Measurements from ENCODE around the gene SALL4.
"Not testable (repeated sequence)": the region's sequence is repeated elsewhere in the genome, so short reads cannot be mapped to it uniquely, and the experiment has no call there.

The SALL4 gene

DNA sequence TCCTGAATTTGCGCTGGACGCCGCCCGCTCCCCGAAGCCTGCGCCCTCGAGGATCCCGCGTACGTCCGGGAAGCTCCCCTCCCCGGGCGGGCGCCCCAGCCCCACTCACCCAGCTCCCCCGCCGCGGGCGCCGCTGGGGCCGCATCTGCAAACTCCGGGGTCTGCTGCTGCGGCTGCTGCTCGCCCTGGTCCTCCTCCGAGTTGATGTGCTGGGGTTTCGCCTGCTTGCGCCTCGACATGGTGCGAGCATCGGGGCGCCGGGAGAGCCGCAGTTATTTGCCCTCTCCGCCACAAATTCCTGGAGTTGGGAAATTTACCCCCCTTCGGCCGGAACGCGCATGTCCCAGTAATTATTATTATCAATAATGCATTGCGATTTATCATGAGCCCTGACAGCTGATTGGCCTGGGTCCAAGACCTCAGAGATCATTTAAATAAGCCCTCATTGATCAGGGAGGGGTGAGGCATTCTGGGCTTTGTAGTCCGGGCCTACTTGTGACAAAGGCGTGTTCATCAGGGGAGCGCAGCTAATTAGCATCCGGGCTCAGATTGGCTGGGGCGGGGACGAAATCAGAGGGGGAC, at the start of gene SALL4:
SALL4 (minus strand) TSS at position 352 of the 582 bp plus-strand sequence; CDS start at position 239, 113 bp downstream.
- no peak for DNase-seq (ENCODE audit: low read depth in 2 of 2, low spot score in 1 of 2)

DNA sequence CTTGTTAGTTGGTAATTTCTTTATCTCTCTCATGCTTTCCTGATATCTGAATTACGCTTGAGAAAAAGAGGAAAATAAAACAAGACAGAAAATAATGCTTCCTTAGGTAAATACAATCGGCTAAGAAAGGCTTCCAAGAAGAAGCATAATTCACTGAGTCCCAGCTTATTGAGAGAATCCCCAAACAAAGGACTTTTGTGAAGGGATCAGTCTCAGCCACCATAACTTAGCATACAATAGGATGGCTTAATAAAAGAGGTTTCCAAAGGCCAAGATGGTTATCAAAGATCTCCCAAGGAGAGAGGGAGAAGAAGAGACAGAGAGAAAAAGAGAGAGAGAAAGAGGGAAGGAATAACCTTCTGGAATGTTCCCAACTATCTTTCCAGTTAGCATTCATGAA, 46.0 kb upstream of the SALL4 start:
- DNase-seq (ENCODE audit: low read depth in 2 of 2, low spot score in 1 of 2): no peak

DNA sequence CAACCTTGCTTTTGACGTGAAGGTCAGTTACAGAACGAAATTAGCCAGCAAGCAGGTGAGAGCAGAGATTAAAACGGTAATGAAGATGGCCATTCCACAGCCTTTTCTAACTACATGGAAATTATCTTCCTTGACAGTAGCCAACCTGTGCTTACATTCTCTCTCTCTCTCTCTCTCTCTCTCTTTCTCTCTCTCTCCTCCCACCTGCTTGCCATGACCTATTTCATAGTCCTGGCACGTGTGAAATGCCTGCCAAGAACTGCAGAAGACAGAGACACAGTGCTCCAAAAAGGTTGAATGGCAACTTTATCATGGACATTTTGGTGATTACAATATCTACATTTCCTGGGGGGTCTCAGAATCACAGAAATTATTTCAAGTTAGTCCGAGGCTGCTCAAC, 38.5 kb upstream of the SALL4 start:
- DNase-seq (ENCODE audit: low read depth in 2 of 2, low spot score in 1 of 2): no peak

DNA sequence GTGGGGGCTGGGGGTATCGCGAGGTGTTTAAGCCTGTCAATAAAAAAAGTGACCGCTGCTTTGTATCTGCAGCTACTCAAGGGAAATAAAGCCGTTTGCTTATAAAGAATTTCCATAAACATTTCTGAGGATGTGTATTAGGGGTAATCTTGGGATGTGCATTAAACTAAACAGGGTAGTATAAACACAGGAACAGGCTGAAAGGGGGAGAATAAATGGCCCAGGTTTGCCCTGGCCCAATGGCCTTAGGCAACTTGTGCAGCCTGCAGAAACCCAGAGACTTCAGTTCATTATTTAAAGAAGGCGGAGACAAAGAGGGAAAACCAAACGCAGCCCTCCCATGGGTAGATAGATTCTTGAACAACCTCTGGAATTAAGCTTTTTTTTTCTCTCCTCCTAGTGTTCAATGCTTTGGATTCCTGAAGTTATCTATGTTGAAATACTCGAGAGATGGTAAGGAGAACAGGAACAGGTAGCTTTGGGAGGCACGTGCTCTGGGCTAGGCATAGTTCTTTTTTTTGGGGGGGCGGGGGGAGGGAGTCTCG, 35.6 kb upstream of the SALL4 start:
- DNase-seq (ENCODE audit: low read depth in 2 of 2, low spot score in 1 of 2): no peak

DNA sequence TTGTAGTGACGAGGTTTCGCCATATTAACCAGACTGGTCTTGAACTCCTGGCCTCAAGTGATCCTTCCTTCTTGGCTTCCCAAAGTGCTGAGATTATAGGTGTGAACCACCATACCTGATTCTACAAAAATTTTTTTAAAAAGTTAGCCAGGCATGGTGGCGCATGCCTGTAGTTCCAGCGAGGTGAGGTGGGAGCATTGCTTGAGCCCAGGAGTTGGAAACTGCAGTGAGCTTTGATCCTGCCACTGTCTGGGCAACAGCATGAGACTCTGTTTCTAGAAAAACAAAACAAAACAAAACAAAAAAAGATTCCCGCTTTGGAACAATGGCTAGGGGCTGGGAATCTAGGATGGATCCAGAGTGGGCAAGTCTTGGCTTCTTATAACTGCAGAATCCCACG, 35.1 kb upstream of the SALL4 start:
- no peak for DNase-seq (ENCODE audit: low read depth in 2 of 2, low spot score in 1 of 2)

DNA sequence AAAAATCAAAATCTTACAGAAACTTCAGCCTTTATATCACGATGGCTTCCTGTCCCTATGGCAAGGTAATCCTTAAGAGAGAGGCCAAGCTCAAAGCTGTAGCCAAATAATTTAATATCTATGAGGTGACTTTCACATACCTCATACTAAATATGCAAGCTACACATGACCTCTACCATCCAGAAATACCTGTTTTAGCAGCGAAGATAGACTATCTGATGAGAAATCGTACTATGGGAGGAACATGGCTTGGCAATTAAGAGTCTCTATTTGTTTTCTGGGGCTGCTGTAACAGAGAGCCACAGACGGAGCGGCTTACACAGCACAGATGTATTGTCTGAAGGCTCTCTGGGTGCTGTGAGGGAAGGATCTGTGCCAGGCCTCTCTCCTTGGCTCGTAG, 31.0 kb upstream of the SALL4 start:
- DNase-seq (ENCODE audit: low read depth in 2 of 2, low spot score in 1 of 2): no peak

DNA sequence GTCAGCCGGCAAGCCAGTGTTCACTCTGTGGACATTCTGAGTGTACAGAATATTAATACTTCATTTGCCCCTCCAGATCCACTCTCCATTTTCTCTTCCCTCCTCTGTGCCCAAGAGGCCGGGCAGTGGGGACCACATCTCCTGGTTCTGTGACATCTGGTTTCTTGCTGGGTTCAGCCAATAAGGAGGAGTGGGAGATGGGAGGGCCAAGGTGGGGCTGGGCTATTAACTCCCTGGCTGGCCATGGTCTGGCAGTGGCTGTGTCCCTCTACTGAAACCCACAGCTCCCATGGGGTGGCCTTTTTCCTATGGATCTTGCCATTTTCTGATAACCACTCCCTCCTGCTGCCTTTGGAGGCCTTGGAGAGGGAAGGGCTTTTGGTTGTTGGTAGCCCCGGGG, 30.0 kb upstream of the SALL4 start:
- no peak for DNase-seq (ENCODE audit: low read depth in 2 of 2, low spot score in 1 of 2)

DNA sequence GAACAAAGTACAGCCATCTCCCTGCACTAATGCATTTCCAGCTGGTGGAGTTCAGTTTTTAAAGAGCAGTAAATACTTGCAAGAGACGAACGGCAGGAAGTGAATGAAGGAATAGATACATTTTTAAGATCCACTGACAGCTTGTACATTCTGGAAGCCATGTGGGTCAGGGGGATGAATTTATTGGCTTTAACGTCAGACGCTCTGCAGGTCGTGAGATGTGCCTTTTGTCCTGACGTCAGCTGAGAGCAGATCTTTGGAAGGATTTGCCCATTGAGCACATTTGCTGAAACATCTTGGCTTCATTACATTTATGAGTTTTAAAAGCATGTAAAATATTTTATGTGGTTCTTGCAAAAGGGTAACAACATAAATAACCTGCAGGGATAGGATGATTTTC, 29.5 kb upstream of the SALL4 start:
- DNase-seq (ENCODE audit: low read depth in 2 of 2, low spot score in 1 of 2): no peak

DNA sequence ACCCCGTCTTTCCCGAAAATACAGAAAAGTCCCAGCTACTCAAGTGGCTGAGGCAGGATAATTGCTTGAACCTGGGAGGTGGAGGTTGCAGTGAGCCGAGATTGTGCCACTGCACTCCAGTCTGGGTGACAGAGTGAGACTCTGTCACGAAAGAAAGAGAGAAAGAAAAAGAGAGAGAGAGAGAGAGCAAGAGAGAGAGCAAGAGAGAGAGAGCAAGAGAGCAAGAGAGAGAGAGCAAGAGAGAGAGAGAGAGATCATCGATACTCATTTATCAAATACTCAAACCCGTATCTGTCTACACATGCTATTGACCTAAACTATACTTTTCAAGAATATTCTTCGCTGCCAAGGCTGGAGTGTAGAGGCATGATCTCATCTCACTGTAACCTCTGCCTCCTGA, 28.2 kb upstream of the SALL4 start:
- no peak for DNase-seq (ENCODE audit: low read depth in 2 of 2, low spot score in 1 of 2)

DNA sequence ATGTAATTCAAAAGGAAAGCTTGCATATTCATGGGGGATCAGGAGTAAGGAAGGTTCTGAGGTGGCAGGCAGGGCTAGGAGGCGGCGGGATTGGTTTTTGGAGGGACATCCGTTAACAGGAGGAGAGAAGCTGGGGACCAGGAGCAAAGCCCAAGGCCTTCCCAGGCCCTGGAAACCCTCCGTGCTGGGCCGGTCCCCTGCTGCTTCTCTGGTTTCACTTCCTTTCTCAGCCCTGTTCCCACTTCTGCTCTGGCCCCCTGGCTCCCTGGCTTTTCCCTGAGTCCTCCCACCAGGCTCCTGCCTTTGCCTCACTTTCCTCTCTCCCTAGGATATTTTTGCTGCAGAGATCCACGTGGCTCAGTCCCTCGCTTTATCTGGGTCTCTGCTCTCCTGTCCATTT, 26.4 kb upstream of the SALL4 start:
- DNase-seq (ENCODE audit: low read depth in 2 of 2, low spot score in 1 of 2): no peak

DNA sequence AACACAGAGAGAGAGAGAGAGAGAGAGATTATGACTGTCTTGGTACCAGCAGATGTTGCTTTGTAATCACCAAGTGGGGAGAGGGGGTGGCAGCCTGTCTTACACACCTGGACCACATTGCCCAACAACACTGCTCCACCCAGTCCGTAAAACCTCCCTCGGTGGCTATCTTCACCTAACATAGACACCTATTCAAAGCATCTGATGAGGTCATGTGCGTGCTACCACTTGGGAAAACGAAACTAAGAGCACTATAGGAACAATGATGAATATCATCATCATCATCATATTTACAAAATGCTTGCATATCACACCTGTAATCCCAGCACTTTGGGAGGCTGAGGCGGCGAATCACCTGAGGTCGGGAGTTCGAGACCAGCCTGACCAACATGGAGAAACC, 24.1 kb upstream of the SALL4 start:
- DNase-seq (ENCODE audit: low read depth in 2 of 2, low spot score in 1 of 2): no peak

DNA sequence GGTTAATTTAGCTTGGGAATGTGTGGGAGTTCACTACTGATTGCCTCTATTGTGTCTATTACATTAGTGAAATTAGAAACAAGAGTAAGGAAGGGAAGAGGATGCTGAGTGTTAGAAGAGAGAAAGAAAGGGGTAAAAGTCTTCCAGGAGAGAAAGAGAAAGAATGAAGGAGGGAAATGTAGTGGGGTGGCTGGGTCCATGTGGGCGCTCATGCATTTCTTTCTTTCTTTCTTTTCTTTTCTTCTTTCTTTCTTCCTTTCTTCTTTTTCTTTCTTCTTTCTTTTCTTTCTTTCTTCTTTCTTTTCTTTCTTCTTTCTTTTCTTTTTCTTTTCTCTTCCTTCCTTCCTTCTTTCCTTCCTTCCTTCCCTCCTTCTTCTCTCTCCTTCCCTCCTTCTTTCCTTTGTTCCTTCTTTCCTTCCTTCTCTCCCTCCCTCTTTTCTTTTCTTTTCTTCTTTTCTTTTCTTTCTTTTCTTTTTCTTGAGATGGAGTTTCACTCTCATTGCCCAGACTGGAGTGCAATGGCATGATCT, 16.2 kb upstream of the SALL4 start:
- no peak for DNase-seq (ENCODE audit: low read depth in 2 of 2, low spot score in 1 of 2)

DNA sequence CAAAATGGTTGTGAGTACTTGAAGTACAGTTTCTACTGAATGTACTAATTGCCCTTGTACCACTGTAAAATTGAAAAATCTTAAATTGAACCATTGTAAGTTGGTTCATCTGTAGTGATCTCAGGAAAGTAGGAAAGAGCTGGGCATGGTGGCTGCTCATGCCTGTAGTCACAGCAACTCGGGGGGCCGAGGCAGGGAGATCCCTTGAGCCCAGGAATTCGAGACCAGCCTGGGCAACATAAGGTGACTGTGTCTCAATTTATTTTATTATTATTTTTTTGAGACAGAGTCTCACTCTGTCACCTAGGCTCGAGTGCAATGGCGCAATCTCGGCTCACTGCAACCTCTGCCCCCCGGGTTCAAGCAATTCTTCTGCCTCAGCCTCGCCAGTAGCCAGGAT, 14.5 kb upstream of the SALL4 start:
- DNase-seq (ENCODE audit: low read depth in 2 of 2, low spot score in 1 of 2): not testable (repeated sequence)

DNA sequence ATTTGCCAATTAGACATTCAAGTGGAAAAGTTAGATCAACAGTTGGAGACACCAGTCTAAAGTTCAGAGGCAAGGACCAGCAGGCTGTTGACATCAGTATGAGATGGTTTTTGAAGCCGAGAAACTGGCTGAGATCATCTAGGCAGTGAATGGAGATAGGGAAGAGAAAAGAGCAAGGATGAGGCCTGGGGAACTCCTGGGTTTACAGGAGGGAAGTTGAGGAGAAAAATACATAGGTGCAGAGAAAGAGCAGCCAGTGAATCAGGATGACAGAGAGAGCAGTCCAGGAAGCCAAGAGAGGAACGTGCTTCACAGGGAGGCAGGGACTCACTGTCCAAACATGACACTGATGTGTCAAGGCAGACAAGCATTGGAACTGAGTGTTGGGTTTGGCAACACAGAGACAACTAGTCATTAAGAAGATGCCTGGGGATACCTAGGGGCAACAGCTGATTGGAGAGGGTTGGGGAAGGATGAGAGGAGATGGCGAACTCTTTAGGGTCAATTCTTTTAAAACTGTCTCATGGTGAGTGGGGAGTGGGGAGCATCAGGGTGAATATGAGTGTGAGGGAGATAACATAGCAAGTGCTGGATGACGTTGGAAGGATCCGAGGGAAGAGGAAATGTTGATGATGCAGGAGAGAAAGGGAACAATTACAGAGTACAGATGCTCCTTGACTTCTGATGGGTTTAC, 13.2 kb upstream of the SALL4 start:
- DNase-seq (ENCODE audit: low read depth in 2 of 2, low spot score in 1 of 2): no peak

DNA sequence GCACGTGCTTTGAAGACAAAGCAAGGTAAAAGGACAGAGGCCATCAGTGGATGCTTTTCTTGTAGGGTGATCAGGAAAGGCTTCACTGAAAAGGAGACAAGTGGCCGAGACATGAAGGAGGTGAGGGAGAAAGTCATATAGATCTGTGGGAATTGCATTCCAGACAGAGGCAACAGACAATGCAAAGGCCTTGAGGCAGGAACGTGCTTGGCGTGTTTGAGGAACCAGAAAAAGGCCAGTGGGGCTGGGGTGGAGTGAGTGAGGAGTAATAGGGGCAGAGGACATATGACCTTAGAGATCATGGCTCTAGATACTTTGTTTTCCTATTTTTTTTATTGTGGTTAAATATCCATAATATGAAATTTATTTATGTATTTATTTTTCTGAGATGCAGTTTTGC, 10.5 kb upstream of the SALL4 start:
- no peak for DNase-seq (ENCODE audit: low read depth in 2 of 2, low spot score in 1 of 2)

DNA sequence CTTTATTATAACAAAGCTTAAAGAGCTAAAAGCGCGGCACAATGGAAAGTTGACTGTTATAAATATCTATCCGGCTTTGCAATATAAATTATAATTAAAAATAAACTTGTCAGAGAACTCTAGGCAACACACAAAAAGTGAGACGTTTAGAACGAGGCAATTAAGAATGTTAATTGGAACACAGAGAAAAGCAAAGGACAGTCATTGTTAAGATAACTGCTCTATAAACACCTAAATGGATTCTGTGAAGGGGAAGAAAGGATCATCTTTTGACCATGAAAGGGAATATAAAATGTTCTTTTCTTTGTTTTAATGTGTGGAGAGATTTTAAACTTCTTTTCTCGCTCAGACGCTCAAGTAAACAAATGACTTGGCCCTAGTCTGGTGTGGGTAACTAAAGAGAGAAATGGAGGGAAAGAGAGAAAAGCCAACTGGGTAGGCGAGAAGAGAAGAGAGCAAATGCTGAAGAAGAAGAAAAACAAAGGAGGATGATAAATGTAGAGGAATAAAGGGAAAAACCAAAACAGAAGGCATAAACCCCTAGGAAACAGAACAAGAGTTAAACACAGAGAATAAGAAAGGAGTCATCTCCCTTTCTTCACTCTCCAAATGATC, 9.3 kb upstream of the SALL4 start:
- DNase-seq (ENCODE audit: low read depth in 2 of 2, low spot score in 1 of 2): no peak

DNA sequence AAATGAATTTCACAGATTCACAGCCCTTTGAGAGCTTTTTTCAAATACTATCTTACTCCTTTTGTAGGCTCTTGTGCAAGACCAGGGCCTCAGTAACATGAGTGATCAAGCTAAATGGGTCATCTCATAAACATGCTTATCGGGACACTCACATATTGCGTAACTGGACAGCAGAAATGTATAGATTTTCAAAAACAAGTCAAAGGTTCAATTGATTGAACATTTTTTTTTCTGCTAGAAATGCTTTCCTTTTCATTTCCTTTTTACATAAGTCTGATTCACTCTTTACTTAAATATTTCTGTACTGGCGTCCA, 8.7 kb upstream of the SALL4 start:
- no peak for DNase-seq (ENCODE audit: low read depth in 2 of 2, low spot score in 1 of 2)

DNA sequence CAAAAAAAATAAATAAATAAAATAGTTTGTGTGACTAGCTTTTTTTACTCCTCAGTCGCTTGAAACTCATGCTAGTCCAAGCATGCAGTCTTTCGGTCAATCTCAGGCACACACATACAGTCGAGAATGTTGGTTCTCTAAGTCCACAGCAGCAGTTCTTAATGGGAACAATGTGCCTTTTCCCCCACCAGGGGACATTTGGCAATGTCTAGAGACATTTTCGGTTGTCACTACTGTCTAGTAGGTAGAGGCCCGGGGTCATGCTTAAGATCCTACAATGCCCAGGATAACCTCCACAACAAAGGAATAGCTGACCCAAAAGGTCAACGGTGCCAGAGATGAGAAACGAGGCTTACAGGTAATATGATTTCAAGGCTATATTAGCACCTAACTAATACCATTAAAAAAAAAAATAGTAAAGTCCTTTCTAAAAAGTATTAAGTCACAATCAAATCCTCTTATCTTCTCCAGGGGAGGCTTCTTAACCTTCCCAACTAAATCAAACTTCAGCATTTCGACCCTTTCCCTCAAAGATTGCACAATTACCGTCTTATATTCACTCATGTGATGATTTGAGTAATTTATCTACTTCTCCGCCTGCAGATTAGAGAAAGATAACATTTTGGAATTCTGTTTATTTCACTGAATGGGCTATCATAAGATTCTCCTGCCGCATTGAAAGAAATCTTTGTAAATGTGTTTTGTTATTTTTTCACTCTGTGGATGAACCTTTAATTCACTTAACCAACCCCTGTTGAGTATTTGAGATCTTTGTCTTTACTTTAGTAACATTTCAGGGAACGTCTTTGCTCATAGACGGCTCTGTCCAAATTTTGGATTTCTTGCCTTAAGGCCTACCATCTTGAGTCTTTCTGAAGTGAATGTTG, 8.1 kb upstream of the SALL4 start:
- no peak for DNase-seq (ENCODE audit: low read depth in 2 of 2, low spot score in 1 of 2)

DNA sequence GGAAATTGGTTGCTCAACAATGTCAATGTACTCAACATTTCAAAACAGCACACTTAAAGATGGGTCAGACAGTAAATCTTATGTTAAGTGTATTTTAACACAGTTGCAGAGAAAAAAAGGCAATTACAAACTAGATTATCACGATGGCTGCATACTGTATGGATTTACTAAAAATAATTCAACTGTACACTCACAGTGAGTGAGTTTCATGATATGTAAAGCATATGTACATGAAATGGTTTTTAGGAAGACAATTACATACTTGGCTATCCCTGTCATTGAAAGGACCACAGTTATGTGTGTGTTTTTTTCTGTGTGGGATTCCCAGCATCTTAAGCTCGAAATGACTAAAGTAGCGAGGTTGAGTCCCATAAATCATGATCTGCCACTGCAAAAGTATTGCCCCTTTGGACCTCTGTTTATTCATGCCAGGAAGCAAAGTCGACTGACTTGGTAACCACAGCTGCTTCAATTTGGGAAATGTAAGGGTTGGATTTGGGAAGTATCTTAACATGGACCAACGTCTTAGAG, 5.5 kb upstream of the SALL4 start:
- DNase-seq (ENCODE audit: low read depth in 2 of 2, low spot score in 1 of 2): no peak

DNA sequence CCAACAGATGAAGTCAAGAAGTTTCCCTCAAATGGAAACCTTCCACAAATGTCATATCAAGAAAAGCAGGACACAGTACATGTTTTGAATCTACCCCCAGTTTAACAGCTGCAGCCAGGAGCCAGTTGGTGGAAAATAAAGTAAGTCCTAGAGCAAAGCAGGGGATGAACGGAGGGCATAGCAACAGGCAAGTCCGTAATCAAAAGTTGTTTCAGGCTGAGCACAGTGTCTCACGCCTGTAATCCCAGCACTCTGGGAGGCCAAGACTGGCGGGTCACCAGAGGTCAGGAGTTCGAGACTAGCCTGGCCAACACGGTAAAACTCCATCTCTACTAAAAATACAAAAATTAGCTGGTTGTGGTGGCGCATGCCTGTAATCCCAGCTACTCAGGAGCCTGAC, 2.4 kb upstream of the SALL4 start:
- no peak for DNase-seq (ENCODE audit: low read depth in 2 of 2, low spot score in 1 of 2)

DNA sequence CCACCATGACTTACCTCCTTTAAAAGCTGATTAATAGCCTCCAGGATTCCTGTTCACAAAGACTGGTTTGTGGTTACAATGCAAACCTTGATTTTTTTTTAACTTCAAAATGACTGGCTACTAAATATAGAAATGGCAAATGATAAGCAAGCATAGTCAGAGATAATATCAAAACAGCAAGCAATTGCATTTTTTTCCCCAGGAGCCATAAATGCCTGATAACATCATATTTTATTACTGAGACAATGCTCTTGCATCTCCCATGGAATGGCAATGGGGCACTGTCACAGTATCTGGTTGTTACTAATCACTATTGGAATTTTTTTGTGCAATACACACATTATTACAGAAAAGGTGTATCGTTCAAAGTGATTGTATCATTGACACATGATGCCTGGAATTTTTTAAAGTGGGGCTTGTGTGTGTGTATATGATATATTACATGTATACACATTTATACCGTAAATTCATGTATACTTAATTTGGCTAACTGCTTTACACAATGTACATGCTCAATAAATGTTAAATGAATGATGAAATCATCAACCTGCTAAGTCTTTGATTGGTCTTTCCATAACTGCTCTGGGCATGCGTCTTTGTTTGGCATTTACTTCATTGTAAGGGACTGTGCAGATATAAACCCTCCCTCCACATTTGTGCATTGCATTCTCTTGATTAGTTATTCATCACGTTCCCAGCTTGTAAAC, 980 bp upstream of the SALL4 start:
- no peak for DNase-seq (ENCODE audit: low read depth in 2 of 2, low spot score in 1 of 2)
